Measurements from ENCODE around the gene SYNGR2.

The SYNGR2 gene

GRCh38 chr17:78129351-78130089, 38.9 kb upstream of the SYNGR2 start:
- Histone ChIP-seq H3K36me3 (ENCODE audit: low read depth) (peaks cover 7% of the 10 kb centered on the region; the same call in 1 of the 2 replicates), H3K4me1 (ENCODE audit: insufficient read depth, poor library complexity, severe bottlenecking) (peaks cover 11% of the 10 kb centered on the region), H3K9me3 (ENCODE audit: severe bottlenecking) (no peaks in the 10 kb centered on the region), H3K27ac (ENCODE audit: poor library complexity, severe bottlenecking) (peak overlapping the region; percentile 51), H3K27me3 (ENCODE audit: insufficient read depth, poor library complexity, severe bottlenecking) (no peaks in the 10 kb centered on the region), H3K4me3 (ENCODE audit: severe bottlenecking) (no peak overlapping the region)
- DNase-seq (ENCODE audit: low spot score) (no peak), ATAC-seq (ENCODE audit: low read depth) (no peak)
- no peak for TF ChIP-seq CTCF (IDR thresholded peaks at IDR 0.05; ENCODE audit: poor library complexity, severe bottlenecking)

GRCh38 chr17:78130090-78130436, 38.3 kb upstream of the SYNGR2 start:
- Histone ChIP-seq H3K4me3 (ENCODE audit: severe bottlenecking) (no peak overlapping the region), H3K36me3 (ENCODE audit: low read depth) (peaks cover 7% of the 10 kb centered on the region; the same call in 1 of the 2 replicates), H3K4me1 (ENCODE audit: insufficient read depth, poor library complexity, severe bottlenecking) (peaks cover 11% of the 10 kb centered on the region), H3K9me3 (ENCODE audit: severe bottlenecking) (no peaks in the 10 kb centered on the region), H3K27ac (ENCODE audit: poor library complexity, severe bottlenecking) (peak overlapping the region; percentile 51), H3K27me3 (ENCODE audit: insufficient read depth, poor library complexity, severe bottlenecking) (no peaks in the 10 kb centered on the region)
- no peak for TF ChIP-seq CTCF (IDR thresholded peaks at IDR 0.05; ENCODE audit: poor library complexity, severe bottlenecking)
- no peak for ATAC-seq (ENCODE audit: low read depth)
- no peak for DNase-seq (ENCODE audit: low spot score)

- peak within 1 kb of the TSS; percentile 51 for H3K27ac ChIP-seq (ENCODE audit: poor library complexity, severe bottlenecking)
- ATAC-seq (ENCODE audit: low read depth) (no peak), DNase-seq (ENCODE audit: low spot score) (no peak)
- H3K9me3 ChIP-seq (ENCODE audit: severe bottlenecking), result no peaks in the 10 kb centered on the region
- H3K27me3 ChIP-seq (ENCODE audit: insufficient read depth, poor library complexity, severe bottlenecking), result no peaks in the 10 kb centered on the region
- H3K4me1 ChIP-seq (ENCODE audit: insufficient read depth, poor library complexity, severe bottlenecking), result peaks cover 11% of the 10 kb centered on the region
- H3K4me3 ChIP-seq (ENCODE audit: severe bottlenecking), result no peak within 1 kb of the TSS
- peaks cover 4% of the 10 kb centered on the region; the same call in 1 of the 2 replicates for H3K36me3 ChIP-seq (ENCODE audit: low read depth)
- no peak for TF ChIP-seq CTCF (IDR thresholded peaks at IDR 0.05; ENCODE audit: poor library complexity, severe bottlenecking)
Measured at GRCh38 chr17:78130437-78131101, 37.8 kb upstream of the SYNGR2 start, which contains the start of gene TMC8. TMC8 (plus strand) TSS chr17:78130771; CDS start chr17:78131589, 818 bp downstream.

GRCh38 chr17:78131172-78132083, 37.0 kb upstream of the SYNGR2 start:
- Histone ChIP-seq H3K27me3 (ENCODE audit: insufficient read depth, poor library complexity, severe bottlenecking) (no peaks in the 10 kb centered on the region), H3K9me3 (ENCODE audit: severe bottlenecking) (no peaks in the 10 kb centered on the region), H3K4me1 (ENCODE audit: insufficient read depth, poor library complexity, severe bottlenecking) (peaks cover 11% of the 10 kb centered on the region), H3K27ac (ENCODE audit: poor library complexity, severe bottlenecking) (no peak overlapping the region), H3K36me3 (ENCODE audit: low read depth) (no peaks in the 10 kb centered on the region), H3K4me3 (ENCODE audit: severe bottlenecking) (peak overlapping the region; percentile 10)
- ATAC-seq (ENCODE audit: low read depth) (no peak), DNase-seq (ENCODE audit: low spot score) (no peak)
- no peak for TF ChIP-seq CTCF (IDR thresholded peaks at IDR 0.05; ENCODE audit: poor library complexity, severe bottlenecking)

All from RWPE2 (cell line).